ENCODE measurements around the gene SGMS1. TPM values are rescaled to one million over a fixed set of nuclear protein-coding genes. Genes with fewer than 3 reads are reported as not detected.

SGMS1 gene
- total and polyA plus RNA-seq, 2 donors (not counting 1 experiment from before 2014, with no cell fraction given) = 10.0 to 43.5 TPM

- intact Hi-C loops (cut with micrococcal nuclease) = no loop called here
- Histone ChIP-seq H4K20me1 (ENCODE audit: control insufficient read depth, insufficient read depth, low read length, poor library complexity, severe bottlenecking) (peaks cover 52% of the 10 kb centered on the region), H3K4me1 (ENCODE audit: control insufficient read depth in 2 of 2, insufficient read depth in 2 of 2, low read length in 2 of 2) (peaks cover 7 to 13% of the 10 kb centered on the region in 2 donors), H3K27me3 (replicated peaks in 1 of 4; ENCODE audit: control extremely low read depth in 1 of 4, control insufficient read depth in 3 of 4, insufficient read depth in 4 of 4, low read length in 3 of 4) (no peaks in the 10 kb centered on the region), H3K4me2 (replicated peaks; ENCODE audit: low read depth, low read length, poor library complexity, severe bottlenecking) (no peak overlapping the region), H3K79me2 (ENCODE audit: control insufficient read depth, insufficient read depth, low read length) (peaks cover 71% of the 10 kb centered on the region), H3K9me3 (ENCODE audit: control extremely low read depth in 1 of 3, control insufficient read depth in 2 of 3, insufficient read depth in 1 of 3, low read length in 2 of 3) (no peaks in the 10 kb centered on the region), H3K27ac (ENCODE audit: low read length in 2 of 2) (no peak overlapping the region), H3K4me3 (ENCODE audit: control extremely low read depth in 1 of 5, extremely low read depth in 1 of 5, insufficient read depth in 1 of 5, low read depth in 2 of 5, low read length in 4 of 5) (no peak overlapping the region), H3K36me3 (replicated peaks in 1 of 2; ENCODE audit: control extremely low read depth in 1 of 2, control insufficient read depth in 1 of 2, extremely low read depth in 1 of 2, insufficient read depth in 2 of 2, low read length in 1 of 2) (no peaks in the 10 kb centered on the region), H3K9ac (ENCODE audit: low read length) (no peak overlapping the region), H2AFZ (ENCODE audit: insufficient read depth, low read depth, low read length, poor library complexity, severe bottlenecking) (no peak overlapping the region)
- no peak overlapping the region for H3K4me3 Mint-ChIP-seq
- POLR2A ChIA-PET = no interaction called here
- DNase-seq (no peak), ATAC-seq (ENCODE audit: low read depth) (no peak)
- no peaks in the 10 kb centered on the region for H3K27me3 Mint-ChIP-seq
- TF ChIP-seq, protein P1, sequence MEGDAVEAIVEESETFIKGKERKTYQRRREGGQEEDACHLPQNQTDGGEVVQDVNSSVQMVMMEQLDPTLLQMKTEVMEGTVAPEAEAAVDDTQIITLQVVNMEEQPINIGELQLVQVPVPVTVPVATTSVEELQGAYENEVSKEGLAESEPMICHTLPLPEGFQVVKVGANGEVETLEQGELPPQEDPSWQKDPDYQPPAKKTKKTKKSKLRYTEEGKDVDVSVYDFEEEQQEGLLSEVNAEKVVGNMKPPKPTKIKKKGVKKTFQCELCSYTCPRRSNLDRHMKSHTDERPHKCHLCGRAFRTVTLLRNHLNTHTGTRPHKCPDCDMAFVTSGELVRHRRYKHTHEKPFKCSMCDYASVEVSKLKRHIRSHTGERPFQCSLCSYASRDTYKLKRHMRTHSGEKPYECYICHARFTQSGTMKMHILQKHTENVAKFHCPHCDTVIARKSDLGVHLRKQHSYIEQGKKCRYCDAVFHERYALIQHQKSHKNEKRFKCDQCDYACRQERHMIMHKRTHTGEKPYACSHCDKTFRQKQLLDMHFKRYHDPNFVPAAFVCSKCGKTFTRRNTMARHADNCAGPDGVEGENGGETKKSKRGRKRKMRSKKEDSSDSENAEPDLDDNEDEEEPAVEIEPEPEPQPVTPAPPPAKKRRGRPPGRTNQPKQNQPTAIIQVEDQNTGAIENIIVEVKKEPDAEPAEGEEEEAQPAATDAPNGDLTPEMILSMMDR (IDR thresholded peaks at IDR 0.05) = no peak
- no peak for TF ChIP-seq EZH2 (IDR thresholded peaks at IDR 0.05; ENCODE audit: borderline replicate concordance, insufficient read depth, low read depth, low read length, poor library complexity, severe bottlenecking)
- CTCF ChIA-PET = no interaction called here
- H3K9me3 Mint-ChIP-seq (ENCODE audit: insufficient read depth) = no peaks in the 10 kb centered on the region
- WGBS (ENCODE audit: insufficient coverage) = 100% methylated on average over 1 of the region's 3 CpGs
- H3K27ac Mint-ChIP-seq = no peak overlapping the region
- peaks cover 39% of the 10 kb centered on the region for H3K4me1 Mint-ChIP-seq
These were observed 68.7 kb downstream of the SGMS1 start for GRCh38 chr10:50554995-50555568.

GRCh38 chr10:50554376-50554994 is 69.3 kb downstream of the SGMS1 start:
- peaks cover 50% of the 10 kb centered on the region for H4K20me1 ChIP-seq (ENCODE audit: control insufficient read depth, insufficient read depth, low read length, poor library complexity, severe bottlenecking)
- no peaks in the 10 kb centered on the region for H3K9me3 Mint-ChIP-seq (ENCODE audit: insufficient read depth)
- 100% methylated on average over 2 of the region's 4 CpGs for WGBS (ENCODE audit: insufficient coverage)
- intact Hi-C loops (cut with micrococcal nuclease) = no loop called here
- H3K27me3 Mint-ChIP-seq = no peaks in the 10 kb centered on the region
- no peak overlapping the region for H3K4me3 Mint-ChIP-seq
- peaks cover 39% of the 10 kb centered on the region for H3K4me1 Mint-ChIP-seq
- no peak for TF ChIP-seq EZH2 (IDR thresholded peaks at IDR 0.05; ENCODE audit: borderline replicate concordance, insufficient read depth, low read depth, low read length, poor library complexity, severe bottlenecking)
- TF ChIP-seq, protein P1 (IDR thresholded peaks at IDR 0.05) = no peak
- DNase-seq = no peak
- no peaks in the 10 kb centered on the region for H3K36me3 ChIP-seq (replicated peaks in 1 of 2; ENCODE audit: control extremely low read depth in 1 of 2, control insufficient read depth in 1 of 2, extremely low read depth in 1 of 2, insufficient read depth in 2 of 2, low read length in 1 of 2)
- H3K9me3 ChIP-seq (ENCODE audit: control extremely low read depth in 1 of 3, control insufficient read depth in 2 of 3, insufficient read depth in 1 of 3, low read length in 2 of 3) = no peaks in the 10 kb centered on the region
- no peaks in the 10 kb centered on the region for H3K27me3 ChIP-seq (replicated peaks in 1 of 4; ENCODE audit: control extremely low read depth in 1 of 4, control insufficient read depth in 3 of 4, insufficient read depth in 4 of 4, low read length in 3 of 4)
- no peak overlapping the region for H3K4me2 ChIP-seq (replicated peaks; ENCODE audit: low read depth, low read length, poor library complexity, severe bottlenecking)
- ATAC-seq (ENCODE audit: low read depth) = no peak
- CTCF ChIA-PET = no interaction called here
- POLR2A ChIA-PET = no interaction called here
- no peak overlapping the region for H2AFZ ChIP-seq (ENCODE audit: insufficient read depth, low read depth, low read length, poor library complexity, severe bottlenecking)
- H3K27ac Mint-ChIP-seq = no peak overlapping the region
- no peak overlapping the region for H3K4me3 ChIP-seq (ENCODE audit: control extremely low read depth in 1 of 5, extremely low read depth in 1 of 5, insufficient read depth in 1 of 5, low read depth in 2 of 5, low read length in 4 of 5)
- H3K9ac ChIP-seq (ENCODE audit: low read length) = no peak overlapping the region
- peaks cover 76% of the 10 kb centered on the region for H3K79me2 ChIP-seq (ENCODE audit: control insufficient read depth, insufficient read depth, low read length)
- H3K4me1 ChIP-seq (ENCODE audit: control insufficient read depth in 2 of 2, insufficient read depth in 2 of 2, low read length in 2 of 2) = peaks cover 7 to 13% of the 10 kb centered on the region in 2 donors
- H3K27ac ChIP-seq (ENCODE audit: low read length in 2 of 2) = no peak overlapping the region
